Pons (tissue), 1 donor: ENCODE results near the gene LUM.

Source experiments
- DNase-seq: peaks from one replicate; pipeline ENCODE4 v3.0.0-alpha.2; 2016; ENCODE audit warnings: low spot score

Gene LUM

GRCh38 chr12:91074154-91074709, 37.1 kb downstream of the LUM start:
- DNase-seq = no peak

- no peak for DNase-seq
Measured at GRCh38 chr12:91073426-91073825, 37.9 kb downstream of the LUM start.

GRCh38 chr12:91072931-91073330, 38.4 kb downstream of the LUM start:
- DNase-seq = no peak

- DNase-seq = no peak
Measured at GRCh38 chr12:91070936-91071335, 40.4 kb downstream of the LUM start.

DNA sequence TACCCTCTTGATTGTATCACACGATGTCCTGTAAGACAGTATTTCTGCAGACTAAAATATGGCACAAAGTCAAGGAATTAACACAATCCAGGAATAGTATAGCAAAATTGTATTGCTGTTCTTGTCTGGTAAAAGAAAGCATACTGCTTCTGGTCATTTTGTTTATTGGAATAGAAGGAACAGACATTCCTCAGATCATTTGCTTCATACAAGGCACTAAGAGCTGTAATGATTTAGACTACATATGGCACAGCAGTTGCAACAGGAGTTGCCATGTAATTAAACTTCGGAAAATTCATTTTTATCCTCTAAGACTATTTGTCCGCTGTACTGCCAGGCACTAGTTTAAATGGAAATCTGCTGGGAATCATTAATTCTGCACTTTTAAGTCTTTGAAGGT, 45.9 kb downstream of the LUM start:
- DNase-seq = no peak

DNA sequence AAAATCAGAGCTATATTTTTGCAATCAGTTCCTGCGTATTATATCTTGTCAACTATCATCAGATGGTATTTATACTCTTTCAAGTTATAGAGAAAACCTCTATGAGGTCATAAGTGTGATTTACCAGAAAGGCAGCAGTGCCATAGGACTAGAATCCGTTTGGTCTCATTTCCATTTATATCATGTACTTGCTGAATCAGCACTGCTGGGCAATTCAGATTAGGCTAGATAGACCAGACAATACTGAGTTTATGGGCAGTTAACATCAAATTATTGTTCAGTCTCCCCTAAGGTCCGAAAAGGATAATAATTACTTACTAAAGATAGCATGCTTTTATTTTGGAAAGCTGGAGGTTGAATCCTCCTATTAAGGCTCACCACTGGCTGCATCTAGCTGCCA, 46.7 kb downstream of the LUM start:
- no peak for DNase-seq

GRCh38 chr12:91061091-91061490, 50.2 kb downstream of the LUM start:
- no peak for DNase-seq

DNA sequence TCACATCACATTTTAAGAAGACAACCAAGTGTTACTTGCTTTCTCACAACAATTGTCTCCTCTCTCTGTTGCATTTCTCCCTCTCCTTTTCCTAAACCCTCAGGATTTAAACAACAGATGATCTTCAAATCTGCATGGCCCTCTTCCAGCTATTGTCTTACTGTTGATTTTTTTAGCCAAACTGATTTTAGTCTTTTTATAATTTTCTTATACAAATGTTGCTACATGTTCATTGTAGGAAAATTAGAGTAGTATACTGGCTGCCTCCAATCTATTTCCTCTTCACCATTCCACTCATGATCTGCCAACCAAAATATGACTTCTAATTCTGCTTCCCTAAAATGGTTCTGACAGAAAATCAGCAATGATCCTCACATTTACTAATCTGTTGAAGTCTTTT, 52.1 kb downstream of the LUM start:
- no peak for DNase-seq

GRCh38 chr12:91058786-91059185, 52.5 kb downstream of the LUM start:
- no peak for DNase-seq

- DNase-seq = no peak
Measured at GRCh38 chr12:91057368-91058165, 53.7 kb downstream of the LUM start, which contains the start of gene KERA. KERA (minus strand) TSS chr12:91058024; CDS start chr12:91056281, 1,743 bp downstream.

GRCh38 chr12:91056488-91056887, 54.8 kb downstream of the LUM start:
- DNase-seq = no peak

GRCh38 chr12:91055976-91056375, 55.3 kb downstream of the LUM start:
- DNase-seq = no peak

DNA sequence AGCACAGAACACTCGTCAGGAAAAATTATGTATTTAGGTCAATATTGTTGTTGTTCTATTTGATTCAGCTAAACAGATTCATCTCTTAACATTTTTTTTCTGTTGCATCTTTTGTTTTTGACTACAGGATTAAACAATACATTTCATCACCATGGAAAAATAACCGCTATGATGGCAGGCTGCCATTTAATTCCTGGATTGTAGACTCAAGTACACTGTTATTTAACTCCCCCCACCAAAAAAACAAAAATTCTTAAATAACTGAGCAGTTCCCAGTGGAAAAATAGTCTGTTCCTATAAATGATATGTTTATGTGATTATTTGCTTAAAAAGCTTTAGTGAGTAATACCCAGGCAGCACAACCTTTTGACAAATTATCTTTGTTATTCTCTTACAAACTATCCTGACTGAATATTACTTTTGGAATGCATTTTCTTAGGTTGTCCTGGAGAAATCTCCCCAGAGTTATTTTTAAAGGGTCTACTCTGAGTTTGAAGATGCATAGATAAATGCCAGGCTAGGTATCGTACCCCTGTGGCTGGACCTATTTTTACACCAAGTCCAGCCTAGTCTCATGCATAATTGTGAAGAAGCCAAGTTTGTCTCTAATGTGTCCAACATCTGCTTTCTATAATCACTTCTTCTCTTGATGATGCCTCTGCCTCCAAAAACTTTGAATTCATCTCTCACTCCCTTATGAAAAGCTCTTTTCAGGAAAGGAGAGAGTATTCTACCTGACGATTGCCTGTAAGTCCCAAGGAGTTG, 57.2 kb downstream of the LUM start:
- no peak for DNase-seq
